Endothelial cell of umbilical vein (primary cell): ENCODE data around the gene DDX27.

ENCODE experiments used
- CTCF ChIP-seq, 2 donors: IDR thresholded peaks; 1 replicate in 1 of 2; 2 replicates in 1 of 2; pipeline ENCODE4 v1.5.1; 2011; ENCODE audit warnings: low read length in 2 of 2, mild to moderate bottlenecking in 2 of 2, moderate library complexity in 2 of 2, control low read depth in 1 of 2, inconsistent platforms in 1 of 2, low read depth in 1 of 2; ENCODE audit not compliant: insufficient read depth in 1 of 2; ENCODE audit errors: extremely low read depth in 1 of 2
- EZH2 ChIP-seq: IDR thresholded peaks from 2 replicates; pipeline ENCODE4 v1.6.1; 2012; ENCODE audit warnings: borderline replicate concordance, low read depth, mild to moderate bottlenecking, moderate library complexity, low read length, inconsistent platforms; ENCODE audit not compliant: severe bottlenecking

- TF ChIP-seq CTCF (IDR thresholded peaks at IDR 0.05; ENCODE audit: extremely low read depth in 1 of 2, insufficient read depth in 1 of 2, low read depth in 1 of 2, low read length in 2 of 2) (no peak), EZH2 (no peak)
These were observed 48.1 kb downstream of the DDX27 start for GRCh38 chr20:49267327-49267726.
